Inflammatory macrophage treated with lipopolysaccharide for 1 hour (primary cell): ENCODE results near the gene MYO1C.
"Not testable (repeated sequence)": the region's sequence is repeated elsewhere in the genome, so short reads cannot be mapped to it uniquely, and the experiment has no call there.

Source experiments
- DNase-seq, 2 donors: peaks; one replicate each; pipeline ENCODE4 v3.0.0-alpha.2; 2020 to 2022

The MYO1C gene

DNA sequence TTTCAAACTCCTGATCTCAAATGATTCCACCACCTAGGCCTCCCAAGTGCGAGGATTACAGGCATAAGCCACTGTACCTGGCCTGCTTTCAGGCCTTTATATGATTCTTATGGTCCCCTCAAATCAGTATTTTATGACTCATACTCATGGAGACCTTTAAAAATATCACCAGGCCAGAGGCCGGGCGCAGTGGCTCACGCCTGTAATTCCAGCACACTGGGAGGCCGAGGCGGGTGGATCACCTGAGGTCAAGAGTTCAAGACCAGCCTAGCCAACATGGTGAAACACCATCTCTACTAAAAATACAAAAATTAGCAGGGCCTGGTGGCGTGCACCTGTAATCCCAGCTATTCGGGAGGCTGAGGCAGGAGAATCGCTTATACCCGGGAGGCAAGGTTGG lies 74.0 kb downstream of the MYO1C start:
- DNase-seq: not testable (repeated sequence)

- DNase-seq: no peak
Measured at GRCh38 chr17:1416414-1416813, 76.1 kb downstream of the MYO1C start.

- no peak for DNase-seq
Measured at GRCh38 chr17:1414634-1415033, 77.9 kb downstream of the MYO1C start.
